Measurements from ENCODE around the gene MTG2. TPM values are rescaled to one million over a fixed set of nuclear protein-coding genes. Genes with fewer than 3 reads are reported as not detected.

The MTG2 gene
- total and polyA plus RNA-seq, 2 of the 13 experiments (the other 11 are each of a cell fraction or from before 2014, with no cell fraction given) = 20.4 to 37.8 TPM

DNA sequence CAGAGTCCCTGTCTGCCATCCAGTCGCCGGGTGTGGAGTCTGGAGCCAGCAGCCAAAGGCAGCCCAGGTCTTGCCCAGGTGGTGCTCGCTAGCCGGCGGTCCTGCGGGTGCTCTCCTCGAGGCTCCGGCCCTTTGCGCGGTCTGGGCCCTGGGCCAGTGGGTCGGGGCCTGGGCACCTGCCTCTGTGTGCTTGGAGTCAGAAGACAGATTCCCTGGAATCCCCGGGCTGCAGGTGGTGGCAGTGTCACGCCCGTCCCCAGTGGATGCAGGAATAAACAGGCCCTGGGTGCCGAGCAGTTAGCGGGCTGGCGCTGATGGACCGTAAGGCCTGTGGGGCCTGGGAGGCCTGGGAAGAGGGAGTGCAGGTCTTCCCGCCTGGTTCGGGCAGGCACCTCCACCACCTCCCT lies 33.9 kb upstream of the MTG2 start (continued):
- peak; percentile 67 for TF ChIP-seq ZNF263 (CRISPR knock-in tag; IDR thresholded peaks at IDR 0.05)
- no peak for TF ChIP-seq SNAPC2 (CRISPR knock-in tag; IDR thresholded peaks at IDR 0.05)
- no peak for TF ChIP-seq ATF7-NPFF (CRISPR knock-in tag; IDR thresholded peaks at IDR 0.05; ENCODE audit: low read depth)
- TF ChIP-seq ZNF317 (CRISPR knock-in tag; IDR thresholded peaks at IDR 0.05) = no peak
- no peak for TF ChIP-seq PITX1 (CRISPR knock-in tag; IDR thresholded peaks at IDR 0.05)
- TF ChIP-seq ZNF781 (CRISPR knock-in tag; IDR thresholded peaks at IDR 0.05; ENCODE audit: borderline replicate concordance, not compliant biosample characterization) = peak; percentile 68
- no peak for TF ChIP-seq FOXO1 (CRISPR knock-in tag; IDR thresholded peaks at IDR 0.05)
- TF ChIP-seq FOXC1 (CRISPR knock-in tag; IDR thresholded peaks at IDR 0.05; ENCODE audit: borderline replicate concordance) = no peak
- TF ChIP-seq, protein P1, sequence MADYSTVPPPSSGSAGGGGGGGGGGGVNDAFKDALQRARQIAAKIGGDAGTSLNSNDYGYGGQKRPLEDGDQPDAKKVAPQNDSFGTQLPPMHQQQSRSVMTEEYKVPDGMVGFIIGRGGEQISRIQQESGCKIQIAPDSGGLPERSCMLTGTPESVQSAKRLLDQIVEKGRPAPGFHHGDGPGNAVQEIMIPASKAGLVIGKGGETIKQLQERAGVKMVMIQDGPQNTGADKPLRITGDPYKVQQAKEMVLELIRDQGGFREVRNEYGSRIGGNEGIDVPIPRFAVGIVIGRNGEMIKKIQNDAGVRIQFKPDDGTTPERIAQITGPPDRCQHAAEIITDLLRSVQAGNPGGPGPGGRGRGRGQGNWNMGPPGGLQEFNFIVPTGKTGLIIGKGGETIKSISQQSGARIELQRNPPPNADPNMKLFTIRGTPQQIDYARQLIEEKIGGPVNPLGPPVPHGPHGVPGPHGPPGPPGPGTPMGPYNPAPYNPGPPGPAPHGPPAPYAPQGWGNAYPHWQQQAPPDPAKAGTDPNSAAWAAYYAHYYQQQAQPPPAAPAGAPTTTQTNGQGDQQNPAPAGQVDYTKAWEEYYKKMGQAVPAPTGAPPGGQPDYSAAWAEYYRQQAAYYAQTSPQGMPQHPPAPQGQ (CRISPR knock-in tag; IDR thresholded peaks at IDR 0.05; ENCODE audit: borderline replicate concordance) = no peak
- no peak for TF ChIP-seq PPARG (CRISPR knock-in tag; conservative IDR thresholded peaks at IDR 0.05)
- peak; percentile 75 for TF ChIP-seq ZNF407 (CRISPR knock-in tag; IDR thresholded peaks at IDR 0.05; ENCODE audit: not compliant biosample characterization)
- no peak for TF ChIP-seq GATA4 (IDR thresholded peaks at IDR 0.05; ENCODE audit: borderline replicate concordance, low read depth)
- 0 out of 2 replicates have a peak, but pooled peaks have one; percentile 39 for TF ChIP-seq RBFOX2 (IDR thresholded peaks at IDR 0.05; ENCODE audit: low read depth, low read length)
- no peak for TF ChIP-seq ZNF337 (CRISPR knock-in tag; IDR thresholded peaks at IDR 0.05; ENCODE audit: borderline replicate concordance, low read depth)
- no peak for TF ChIP-seq PRDM15 (CRISPR knock-in tag; IDR thresholded peaks at IDR 0.05)
- TF ChIP-seq ZFP36 (IDR thresholded peaks at IDR 0.05; ENCODE audit: borderline replicate concordance, low read depth, low read length, partially characterized antibody) = no peak

All from HepG2 (cell line).